Nephron (organoid): ENCODE measurements around the gene ANO1.

Experiments used
- H3K27ac Mint-ChIP-seq, 3 experiments: 2 replicates each; pipeline ENCODE4 v1.8.0; 2020; ENCODE audit warnings: mixed read lengths in 3 of 3, mild to moderate bottlenecking in 2 of 3, moderate library complexity in 1 of 3
- H3K27me3 Mint-ChIP-seq: 2 replicates; pipeline ENCODE4 v1.8.0; 2021; ENCODE audit warnings: low read depth, mild to moderate bottlenecking, moderate library complexity, mixed read lengths
- H3K36me3 Mint-ChIP-seq: 2 replicates; pipeline ENCODE4 v1.8.0; 2020; ENCODE audit warnings: low read depth, mixed read lengths
- H3K4me1 Mint-ChIP-seq: 2 replicates; pipeline ENCODE4 v1.8.0; 2020; ENCODE audit warnings: mixed read lengths
- H3K4me3 Mint-ChIP-seq, 3 experiments: 2 replicates each; pipeline ENCODE4 v1.8.0; 2020; ENCODE audit warnings: mild to moderate bottlenecking in 3 of 3, mixed read lengths in 3 of 3, moderate library complexity in 2 of 3
- H3K9me3 Mint-ChIP-seq: 2 replicates; pipeline ENCODE4 v1.8.0; 2020; ENCODE audit warnings: mixed read lengths
- TF ChIP-seq, protein P1 (sequence below), 3 experiments: fragments of 200-600 bp; sonication (generic); IDR thresholded peaks; one replicate each; pipeline ENCODE4 v1.5.0; 2021; ENCODE audit warnings: antibody characterized with exemption in 3 of 3; ENCODE audit not compliant: unreplicated experiment in 3 of 3

The ANO1 gene

GRCh38 chr11:70038034-70038834 lies 39.9 kb upstream of the ANO1 start:
- Mint-ChIP-seq H3K27me3 (peaks cover 29% of the 10 kb centered on the region), H3K4me3 (no peak overlapping the region), H3K9me3 (peaks cover 40% of the 10 kb centered on the region), H3K36me3 (peaks cover 4% of the 10 kb centered on the region), H3K27ac (no peak overlapping the region), H3K4me1 (peaks cover 5% of the 10 kb centered on the region)
- TF ChIP-seq, protein P1, sequence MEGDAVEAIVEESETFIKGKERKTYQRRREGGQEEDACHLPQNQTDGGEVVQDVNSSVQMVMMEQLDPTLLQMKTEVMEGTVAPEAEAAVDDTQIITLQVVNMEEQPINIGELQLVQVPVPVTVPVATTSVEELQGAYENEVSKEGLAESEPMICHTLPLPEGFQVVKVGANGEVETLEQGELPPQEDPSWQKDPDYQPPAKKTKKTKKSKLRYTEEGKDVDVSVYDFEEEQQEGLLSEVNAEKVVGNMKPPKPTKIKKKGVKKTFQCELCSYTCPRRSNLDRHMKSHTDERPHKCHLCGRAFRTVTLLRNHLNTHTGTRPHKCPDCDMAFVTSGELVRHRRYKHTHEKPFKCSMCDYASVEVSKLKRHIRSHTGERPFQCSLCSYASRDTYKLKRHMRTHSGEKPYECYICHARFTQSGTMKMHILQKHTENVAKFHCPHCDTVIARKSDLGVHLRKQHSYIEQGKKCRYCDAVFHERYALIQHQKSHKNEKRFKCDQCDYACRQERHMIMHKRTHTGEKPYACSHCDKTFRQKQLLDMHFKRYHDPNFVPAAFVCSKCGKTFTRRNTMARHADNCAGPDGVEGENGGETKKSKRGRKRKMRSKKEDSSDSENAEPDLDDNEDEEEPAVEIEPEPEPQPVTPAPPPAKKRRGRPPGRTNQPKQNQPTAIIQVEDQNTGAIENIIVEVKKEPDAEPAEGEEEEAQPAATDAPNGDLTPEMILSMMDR (IDR thresholded peaks at IDR 0.05; ENCODE audit: unreplicated experiment in 3 of 3) = no peak

DNA sequence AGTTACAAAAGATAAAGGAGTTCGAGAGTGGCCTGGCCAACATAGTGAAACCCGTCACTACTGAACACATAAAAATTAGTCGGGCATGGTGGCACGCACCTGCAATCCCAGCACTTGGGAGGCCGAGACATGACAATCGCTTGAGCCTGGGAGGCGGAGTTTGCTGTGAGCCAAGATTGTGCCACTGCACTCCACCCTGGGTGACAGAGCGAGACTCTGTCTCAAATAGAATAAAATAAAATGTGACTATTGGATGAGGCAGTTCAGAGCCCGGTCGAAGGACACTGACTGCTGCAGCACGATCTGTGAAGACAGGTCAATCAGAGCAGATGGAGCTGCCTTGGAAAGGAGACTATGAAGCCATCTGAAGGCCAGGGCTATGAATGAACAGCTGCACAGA lies 37.7 kb upstream of the ANO1 start:
- H3K9me3 Mint-ChIP-seq = peaks cover 48% of the 10 kb centered on the region
- peaks cover 4% of the 10 kb centered on the region for H3K36me3 Mint-ChIP-seq
- peaks cover 25% of the 10 kb centered on the region for H3K27me3 Mint-ChIP-seq
- no peak overlapping the region for H3K4me3 Mint-ChIP-seq
- no peak overlapping the region for H3K27ac Mint-ChIP-seq
- TF ChIP-seq, protein P1 (IDR thresholded peaks at IDR 0.05; ENCODE audit: unreplicated experiment in 3 of 3) = no peak
- H3K4me1 Mint-ChIP-seq = peaks cover 5% of the 10 kb centered on the region

DNA sequence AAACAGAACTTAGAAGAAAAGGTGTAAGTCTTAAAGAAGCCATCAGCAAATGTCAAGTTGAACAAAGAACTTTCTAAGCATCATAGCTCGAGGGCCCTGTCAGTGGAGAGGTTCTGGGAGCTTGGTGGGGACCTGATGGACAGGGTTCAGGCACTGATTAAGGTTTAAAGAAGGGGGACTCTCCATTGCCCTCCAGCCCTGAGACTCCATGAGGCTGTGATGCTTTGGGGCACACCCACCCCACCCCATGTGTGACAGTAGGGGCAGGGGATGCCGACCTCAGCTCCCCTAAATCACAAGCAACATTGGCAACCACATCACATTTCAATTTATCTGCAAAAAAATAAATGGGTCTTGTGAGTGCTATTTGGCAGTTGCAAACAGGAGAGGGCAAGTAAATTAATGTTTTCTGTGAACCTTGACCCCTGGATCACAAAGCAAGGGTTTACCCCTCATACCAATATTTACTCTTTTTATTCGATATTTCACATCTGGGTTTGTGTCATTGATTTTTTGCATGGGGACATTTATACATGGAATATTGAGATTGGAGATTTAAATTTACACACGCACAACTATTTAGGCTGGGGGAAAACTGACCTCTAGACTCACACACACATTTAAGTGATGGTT lies 37.1 kb upstream of the ANO1 start:
- Mint-ChIP-seq H3K36me3 (peaks cover 4% of the 10 kb centered on the region), H3K27ac (no peak overlapping the region), H3K9me3 (peaks cover 51% of the 10 kb centered on the region), H3K4me1 (peaks cover 5% of the 10 kb centered on the region), H3K27me3 (peaks cover 25% of the 10 kb centered on the region), H3K4me3 (no peak overlapping the region)
- TF ChIP-seq, protein P1 (IDR thresholded peaks at IDR 0.05; ENCODE audit: unreplicated experiment in 3 of 3) = no peak

GRCh38 chr11:70043482-70043881 lies 34.6 kb upstream of the ANO1 start:
- H3K27me3 Mint-ChIP-seq = peaks cover 18% of the 10 kb centered on the region
- peaks cover 46% of the 10 kb centered on the region for H3K9me3 Mint-ChIP-seq
- TF ChIP-seq, protein P1 (IDR thresholded peaks at IDR 0.05; ENCODE audit: unreplicated experiment in 3 of 3) = no peak
- no peak overlapping the region for H3K4me3 Mint-ChIP-seq
- no peak overlapping the region for H3K27ac Mint-ChIP-seq
- H3K36me3 Mint-ChIP-seq = peaks cover 4% of the 10 kb centered on the region
- no peaks in the 10 kb centered on the region for H3K4me1 Mint-ChIP-seq

DNA sequence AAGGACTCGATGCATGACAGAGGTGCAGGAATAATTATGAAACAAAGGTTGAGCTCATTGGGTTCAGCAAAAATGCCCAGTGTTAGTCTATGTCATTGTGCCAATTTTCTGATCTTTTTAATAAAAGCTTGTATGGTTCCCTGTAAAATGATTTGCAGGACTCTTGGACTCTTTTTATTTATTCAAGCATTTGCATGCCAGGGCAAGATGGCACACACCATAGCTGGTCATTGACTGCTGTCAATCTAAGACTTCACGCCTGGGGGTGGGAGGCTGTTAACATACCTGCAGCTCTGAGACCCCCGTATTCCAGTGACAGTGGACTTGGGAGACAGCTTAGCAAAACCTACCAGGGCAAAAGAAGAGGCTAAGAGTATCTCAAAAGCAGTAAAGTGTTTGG lies 32.0 kb upstream of the ANO1 start:
- H3K36me3 Mint-ChIP-seq = peaks cover 4% of the 10 kb centered on the region
- no peak overlapping the region for H3K4me3 Mint-ChIP-seq
- H3K4me1 Mint-ChIP-seq = no peaks in the 10 kb centered on the region
- peaks cover 27% of the 10 kb centered on the region for H3K27me3 Mint-ChIP-seq
- no peak overlapping the region for H3K27ac Mint-ChIP-seq
- H3K9me3 Mint-ChIP-seq = peaks cover 34% of the 10 kb centered on the region
- TF ChIP-seq, protein P1 (IDR thresholded peaks at IDR 0.05; ENCODE audit: unreplicated experiment in 3 of 3) = no peak
